PFSK-1 (cell line): ENCODE results near the gene ITGB6.

Experiments used
- POLR2AphosphoS5 ChIP-seq: IDR thresholded peaks from 2 replicates; pipeline ENCODE4 v1.6.1; 2012; ENCODE audit warnings: low read depth, mild to moderate bottlenecking, control low read depth, low read length, moderate library complexity
- SIN3A ChIP-seq: IDR thresholded peaks from 2 replicates; pipeline ENCODE4 v1.6.1; 2012; ENCODE audit warnings: mild to moderate bottlenecking, low read length, moderate library complexity, borderline replicate concordance; ENCODE audit not compliant: insufficient read depth
- TF ChIP-seq, protein P1 (sequence below), 2 experiments: IDR thresholded peaks; 2 replicates each; pipeline versions ENCODE4 v1.6.1 to v1.8.0; 2011 to 2012; ENCODE audit warnings: low read depth in 2 of 2, low read length in 2 of 2, control low read depth in 1 of 2, inconsistent platforms in 1 of 2, mild to moderate bottlenecking in 1 of 2, moderate library complexity in 1 of 2; ENCODE audit not compliant: insufficient read depth in 1 of 2

DNA sequence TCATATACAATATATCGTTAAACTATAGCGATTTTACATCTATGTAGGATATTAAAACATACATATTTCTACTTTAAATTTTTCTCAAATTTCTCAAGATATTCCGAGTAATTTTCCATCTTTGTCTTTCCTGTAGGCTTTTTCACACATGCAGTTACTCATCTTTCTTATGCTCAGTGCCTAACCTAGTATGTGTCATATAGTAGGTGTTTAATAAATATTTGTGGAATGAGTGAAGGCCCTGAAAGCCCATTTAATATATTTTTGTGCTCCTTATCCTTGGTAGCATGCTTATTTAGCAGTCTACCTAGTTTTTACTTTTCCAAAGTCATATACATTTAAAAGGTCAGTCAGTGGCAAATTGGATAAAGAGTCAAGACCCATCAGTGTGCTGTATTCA, 67.3 kb downstream of the ITGB6 start:
- TF ChIP-seq, protein P1, sequence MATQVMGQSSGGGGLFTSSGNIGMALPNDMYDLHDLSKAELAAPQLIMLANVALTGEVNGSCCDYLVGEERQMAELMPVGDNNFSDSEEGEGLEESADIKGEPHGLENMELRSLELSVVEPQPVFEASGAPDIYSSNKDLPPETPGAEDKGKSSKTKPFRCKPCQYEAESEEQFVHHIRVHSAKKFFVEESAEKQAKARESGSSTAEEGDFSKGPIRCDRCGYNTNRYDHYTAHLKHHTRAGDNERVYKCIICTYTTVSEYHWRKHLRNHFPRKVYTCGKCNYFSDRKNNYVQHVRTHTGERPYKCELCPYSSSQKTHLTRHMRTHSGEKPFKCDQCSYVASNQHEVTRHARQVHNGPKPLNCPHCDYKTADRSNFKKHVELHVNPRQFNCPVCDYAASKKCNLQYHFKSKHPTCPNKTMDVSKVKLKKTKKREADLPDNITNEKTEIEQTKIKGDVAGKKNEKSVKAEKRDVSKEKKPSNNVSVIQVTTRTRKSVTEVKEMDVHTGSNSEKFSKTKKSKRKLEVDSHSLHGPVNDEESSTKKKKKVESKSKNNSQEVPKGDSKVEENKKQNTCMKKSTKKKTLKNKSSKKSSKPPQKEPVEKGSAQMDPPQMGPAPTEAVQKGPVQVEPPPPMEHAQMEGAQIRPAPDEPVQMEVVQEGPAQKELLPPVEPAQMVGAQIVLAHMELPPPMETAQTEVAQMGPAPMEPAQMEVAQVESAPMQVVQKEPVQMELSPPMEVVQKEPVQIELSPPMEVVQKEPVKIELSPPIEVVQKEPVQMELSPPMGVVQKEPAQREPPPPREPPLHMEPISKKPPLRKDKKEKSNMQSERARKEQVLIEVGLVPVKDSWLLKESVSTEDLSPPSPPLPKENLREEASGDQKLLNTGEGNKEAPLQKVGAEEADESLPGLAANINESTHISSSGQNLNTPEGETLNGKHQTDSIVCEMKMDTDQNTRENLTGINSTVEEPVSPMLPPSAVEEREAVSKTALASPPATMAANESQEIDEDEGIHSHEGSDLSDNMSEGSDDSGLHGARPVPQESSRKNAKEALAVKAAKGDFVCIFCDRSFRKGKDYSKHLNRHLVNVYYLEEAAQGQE (IDR thresholded peaks at IDR 0.05; ENCODE audit: insufficient read depth in 1 of 2, low read depth in 2 of 2, low read length in 2 of 2) = no peak
- TF ChIP-seq POLR2AphosphoS5 (no peak), SIN3A (no peak)
